ENCODE results near the gene CRACR2A.

The CRACR2A gene

DNA sequence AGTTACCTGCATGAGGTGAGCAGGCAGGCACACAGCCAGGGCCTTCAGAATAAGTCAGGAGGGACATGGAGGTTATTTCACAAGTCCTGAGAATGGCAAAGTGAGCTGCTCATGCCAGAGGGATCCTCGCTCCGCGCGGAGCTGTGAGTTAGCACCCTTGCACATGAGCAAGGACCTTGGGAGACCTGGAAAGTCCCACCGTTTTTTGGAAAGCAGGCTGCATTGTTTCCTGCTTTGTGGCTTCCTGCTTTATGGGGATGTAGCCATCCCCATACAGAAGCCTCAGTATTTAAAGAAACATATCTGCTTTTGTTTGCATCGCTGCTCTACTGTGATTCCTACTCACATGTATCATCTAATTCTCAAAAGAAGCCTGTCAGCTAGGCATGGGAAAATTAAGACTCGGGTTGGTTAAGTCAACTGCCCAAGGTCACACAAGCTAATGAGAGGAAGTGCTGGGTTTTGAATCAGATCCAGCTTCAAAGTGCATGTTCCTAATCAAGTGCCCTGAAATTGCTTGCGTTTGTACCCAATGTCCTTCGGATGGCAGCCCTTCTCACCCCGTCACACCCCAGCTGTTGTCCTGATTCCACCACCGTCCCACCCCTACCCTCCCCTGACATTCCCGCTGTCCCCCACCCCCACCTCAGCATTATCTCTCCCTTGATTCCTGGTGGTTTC lies 106.2 kb downstream of the CRACR2A start:
- DNase-seq = no peak

DNA sequence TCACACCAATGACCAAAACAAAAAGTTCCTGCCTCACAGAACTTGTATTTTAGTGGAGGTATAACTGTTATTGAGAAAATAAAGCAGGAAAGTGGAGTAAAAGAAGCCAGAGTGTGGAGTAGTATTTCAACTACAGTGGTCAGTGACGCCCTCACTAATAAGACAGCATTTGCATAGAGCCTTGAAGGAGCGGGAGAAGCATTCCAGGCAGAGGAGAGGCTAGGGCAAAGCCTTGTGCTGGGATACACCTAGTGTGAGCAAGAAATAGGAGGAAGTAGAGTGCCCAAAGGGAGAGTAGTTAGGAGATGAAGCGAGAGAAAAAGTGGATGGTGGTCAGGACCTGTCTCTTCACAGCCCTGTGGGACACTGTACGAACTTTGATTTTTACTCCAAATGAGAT lies 107.8 kb downstream of the CRACR2A start:
- no peak for DNase-seq

DNA sequence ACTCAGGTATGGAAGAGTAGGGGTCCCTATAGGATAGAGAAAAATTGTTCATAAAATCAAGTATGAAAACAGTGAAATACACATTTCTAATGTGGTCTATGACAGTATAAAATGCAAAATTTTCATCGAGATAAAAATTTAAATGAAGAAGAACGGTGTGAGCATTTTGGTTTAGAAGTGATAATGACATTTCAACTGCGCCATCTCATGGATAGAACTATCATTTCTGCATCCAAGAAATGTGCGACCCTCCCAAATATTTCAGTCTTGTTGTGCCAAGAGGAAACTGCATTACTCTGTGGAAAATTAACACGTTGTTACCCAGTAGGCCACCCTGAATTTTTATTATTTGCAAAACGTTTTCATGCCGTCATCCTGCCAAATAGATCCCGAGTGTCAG lies 108.8 kb downstream of the CRACR2A start:
- no peak for DNase-seq

DNA sequence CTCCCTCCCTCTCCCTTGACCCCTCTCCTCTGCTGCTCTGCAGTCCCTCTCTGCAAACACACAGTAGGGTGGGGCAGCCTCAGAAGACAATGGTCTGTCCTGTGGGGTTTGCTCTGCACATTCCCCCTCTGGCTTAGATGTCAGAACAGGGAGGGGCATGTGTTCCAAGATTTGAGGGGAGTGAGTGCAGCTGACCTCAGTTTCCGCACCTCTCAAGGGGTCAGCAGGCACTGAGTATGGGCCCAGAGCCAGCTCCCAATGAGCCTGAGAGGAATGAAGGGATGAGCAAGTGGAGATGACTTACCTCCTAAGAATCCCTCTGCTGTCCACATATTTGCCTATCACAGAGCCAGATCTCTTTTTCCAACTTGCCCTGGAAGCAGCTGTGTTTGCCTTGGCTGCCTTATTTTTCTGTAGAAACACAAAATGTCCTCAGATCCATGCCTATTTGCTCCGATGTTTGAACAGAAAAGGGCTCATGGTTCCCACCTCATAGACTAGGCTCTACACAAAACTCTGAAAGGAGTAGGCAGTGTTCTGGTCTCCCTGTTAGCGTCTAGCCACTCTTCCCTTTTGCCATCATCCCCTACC lies 111.4 kb downstream of the CRACR2A start:
- DNase-seq = no peak

DNA sequence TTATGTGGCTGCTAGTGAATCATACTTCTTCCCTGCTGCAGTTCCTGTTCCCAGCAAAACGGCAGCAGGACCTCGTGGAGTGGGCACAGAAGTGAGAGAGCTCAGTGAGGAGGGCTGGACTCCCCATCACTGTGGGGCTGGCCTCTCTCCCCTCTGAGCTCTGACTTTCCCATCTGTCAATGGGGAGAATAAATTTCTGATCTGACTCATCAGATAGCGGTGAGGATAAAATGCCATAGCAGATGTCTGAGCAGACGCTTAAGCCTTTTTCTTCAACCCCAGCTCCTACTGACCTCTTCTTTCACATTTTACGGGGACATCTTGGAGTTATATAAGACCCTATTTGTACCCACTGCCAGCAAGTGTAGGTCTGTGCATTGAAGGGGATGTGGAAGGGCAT lies 116.6 kb downstream of the CRACR2A start:
- no peak for DNase-seq

- no peak for DNase-seq
Observed at GRCh38 chr12:3634348-3634747, 118.6 kb downstream of the CRACR2A start.

- no peak for DNase-seq
Observed at GRCh38 chr12:3633396-3633795, 119.5 kb downstream of the CRACR2A start.

DNA sequence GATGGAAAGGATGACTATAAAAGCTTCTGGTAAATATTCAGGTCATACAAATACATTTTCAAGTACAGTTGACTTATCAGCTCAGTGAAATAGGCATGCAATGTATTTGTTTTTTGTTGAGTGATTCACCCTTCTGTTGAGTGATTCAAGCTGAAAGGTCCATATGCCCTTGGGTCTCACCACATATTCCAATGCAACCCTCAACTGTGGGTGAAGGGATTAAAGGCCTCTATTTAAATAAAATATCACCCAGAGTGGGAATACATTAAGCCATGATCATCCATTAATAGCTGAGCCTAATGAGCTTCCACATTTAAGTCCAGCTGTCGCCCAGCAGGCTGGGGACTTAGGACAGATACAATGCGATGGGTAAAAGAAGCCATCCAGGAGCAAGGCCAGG lies 120.2 kb downstream of the CRACR2A start:
- no peak for DNase-seq

DNA sequence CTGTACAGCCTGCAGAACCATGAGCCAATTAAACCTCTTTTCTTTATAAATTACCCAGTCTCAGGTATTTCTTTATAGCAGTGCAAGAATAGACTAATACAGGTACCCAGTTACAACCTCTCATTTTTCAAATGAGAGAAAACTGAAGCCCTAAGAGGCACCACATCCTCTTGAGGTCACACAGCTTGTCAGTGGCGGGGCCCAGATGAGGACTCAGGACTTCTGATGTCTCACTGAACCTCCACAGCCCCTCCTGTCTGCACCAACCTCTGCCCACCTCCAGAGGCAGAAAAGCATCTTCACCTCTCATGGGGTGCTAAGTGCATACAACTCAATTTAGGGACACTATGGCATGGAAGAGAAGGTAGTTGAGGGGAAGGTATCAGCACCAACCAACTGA lies 120.7 kb downstream of the CRACR2A start:
- DNase-seq = no peak

GRCh38 chr12:3631759-3632158 lies 121.2 kb downstream of the CRACR2A start:
- DNase-seq = no peak

DNA sequence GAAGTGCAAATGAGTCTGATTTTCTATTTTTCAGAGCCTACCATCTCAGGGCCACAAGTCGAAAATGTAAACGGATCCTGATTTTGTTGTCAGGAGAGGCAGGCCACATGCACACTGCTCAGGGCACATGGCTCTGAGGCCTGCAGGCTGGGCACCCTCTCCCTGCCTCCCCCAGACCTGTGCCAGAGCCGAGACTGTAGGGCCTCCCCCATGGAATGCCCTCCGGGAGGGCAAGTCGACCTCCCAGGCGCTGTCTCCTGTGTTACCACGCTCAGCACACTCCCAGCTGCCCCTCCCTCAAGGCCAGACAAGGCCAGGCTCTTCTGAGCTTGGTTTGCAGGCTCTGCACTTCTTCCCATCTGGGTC lies 121.7 kb downstream of the CRACR2A start:
- DNase-seq = no peak

- DNase-seq = no peak
Observed at GRCh38 chr12:3630621-3631271, 122.2 kb downstream of the CRACR2A start.

- no peak for DNase-seq
Observed at GRCh38 chr12:3630111-3630510, 122.8 kb downstream of the CRACR2A start.

DNA sequence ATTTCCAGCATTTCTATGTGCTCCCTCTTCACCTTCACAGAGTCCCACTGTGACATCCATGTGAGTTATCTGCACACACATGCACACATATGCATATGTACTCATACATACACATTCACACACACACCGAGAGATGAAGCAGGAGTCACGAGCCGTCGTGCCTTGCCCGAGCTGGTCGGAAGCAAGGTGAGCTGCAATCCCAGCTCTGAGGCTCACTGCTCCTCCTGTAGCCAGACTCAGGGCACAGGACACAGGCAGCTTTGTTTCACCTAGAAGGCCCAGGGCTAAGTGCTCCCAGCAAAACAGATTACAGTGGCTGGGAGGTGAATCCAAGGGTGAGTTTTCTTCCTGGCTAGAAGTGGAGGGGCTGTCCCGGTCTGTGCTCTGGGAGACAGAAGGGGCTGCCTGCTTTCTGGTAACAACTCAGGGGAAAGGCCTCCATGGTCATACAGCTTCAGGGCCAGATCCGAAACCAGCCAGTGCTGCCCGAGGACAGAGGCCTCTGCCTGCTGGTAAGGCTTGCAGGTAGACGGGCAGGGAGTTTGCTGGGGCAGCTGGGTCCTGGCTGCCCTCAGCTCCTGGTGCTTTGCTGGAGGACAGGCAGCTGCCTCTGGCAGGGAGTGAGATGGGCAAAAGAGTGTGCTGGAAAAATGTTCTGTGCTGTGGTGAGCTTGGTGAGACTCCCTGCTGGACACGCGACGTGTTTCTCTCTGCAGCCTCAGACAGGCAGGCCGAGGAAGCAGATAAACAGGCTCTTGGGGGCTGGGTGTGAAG lies 123.7 kb downstream of the CRACR2A start:
- no peak for DNase-seq

DNA sequence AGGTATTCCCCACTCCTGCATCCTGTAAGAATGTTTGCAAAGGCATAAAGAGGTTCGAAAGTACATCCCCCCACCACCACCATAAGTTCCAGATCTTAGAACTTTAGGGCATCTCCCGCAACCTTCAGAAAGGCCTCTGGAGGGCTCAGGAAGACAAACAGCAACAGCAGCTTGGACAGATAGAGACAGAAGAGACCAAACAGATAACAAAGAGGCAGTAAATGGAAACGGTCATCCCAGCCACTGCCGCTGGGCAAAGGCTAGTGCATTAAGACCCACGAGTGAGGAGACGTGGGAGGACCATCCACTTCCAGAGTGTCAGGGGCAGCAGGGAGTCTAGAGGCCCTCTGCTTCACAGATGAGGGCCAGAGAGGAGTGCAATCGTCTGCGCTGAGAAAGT lies 124.3 kb downstream of the CRACR2A start:
- DNase-seq = no peak

DNA sequence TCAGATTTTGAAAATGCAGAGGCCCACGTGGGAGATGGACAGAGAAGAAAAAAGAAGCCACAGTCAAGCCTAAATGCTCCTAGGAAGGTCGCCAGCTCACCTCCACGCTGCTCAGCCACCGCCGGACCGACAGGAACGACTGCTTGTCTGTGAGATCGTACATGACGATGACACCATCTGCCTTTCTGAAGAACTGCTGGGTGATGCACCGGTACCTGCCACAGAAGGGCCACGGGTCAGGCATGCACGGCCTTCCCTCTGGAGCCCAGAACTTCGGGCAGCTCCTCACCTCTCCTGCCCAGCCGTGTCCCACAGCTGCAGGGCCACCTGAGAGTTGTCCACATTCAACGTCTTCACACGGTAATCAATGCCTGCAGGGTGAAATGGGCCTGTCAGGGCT lies 125.6 kb downstream of the CRACR2A start:
- DNase-seq = no peak

GRCh38 chr12:3624273-3624672 lies 128.6 kb downstream of the CRACR2A start:
- DNase-seq = no peak

GRCh38 chr12:3622822-3623690 lies 129.9 kb downstream of the CRACR2A start:
- no peak for DNase-seq

GRCh38 chr12:3622021-3622821 lies 130.7 kb downstream of the CRACR2A start:
- DNase-seq = no peak

- DNase-seq = no peak
Observed at GRCh38 chr12:3620856-3621255, 132.1 kb downstream of the CRACR2A start.

DNA sequence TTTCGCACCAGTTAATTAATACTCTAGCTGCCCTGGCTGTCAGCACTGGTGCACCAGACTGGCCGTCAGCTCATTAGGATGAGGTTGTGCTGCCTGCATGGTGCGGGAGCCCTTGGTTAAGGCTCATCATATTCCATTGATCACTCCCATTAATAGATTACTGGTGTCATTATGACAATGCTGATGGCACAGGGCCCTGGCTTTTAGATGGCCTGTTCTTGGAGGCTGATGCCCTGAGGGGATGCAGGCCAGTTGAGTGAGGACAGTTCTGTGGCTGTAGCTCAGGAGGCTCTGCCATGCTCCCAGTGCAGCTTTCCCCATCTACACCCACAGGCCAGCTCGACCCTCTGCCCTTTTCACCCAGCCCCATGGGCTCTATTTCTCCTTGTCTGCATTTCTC lies 135.3 kb downstream of the CRACR2A start:
- DNase-seq = no peak

DNA sequence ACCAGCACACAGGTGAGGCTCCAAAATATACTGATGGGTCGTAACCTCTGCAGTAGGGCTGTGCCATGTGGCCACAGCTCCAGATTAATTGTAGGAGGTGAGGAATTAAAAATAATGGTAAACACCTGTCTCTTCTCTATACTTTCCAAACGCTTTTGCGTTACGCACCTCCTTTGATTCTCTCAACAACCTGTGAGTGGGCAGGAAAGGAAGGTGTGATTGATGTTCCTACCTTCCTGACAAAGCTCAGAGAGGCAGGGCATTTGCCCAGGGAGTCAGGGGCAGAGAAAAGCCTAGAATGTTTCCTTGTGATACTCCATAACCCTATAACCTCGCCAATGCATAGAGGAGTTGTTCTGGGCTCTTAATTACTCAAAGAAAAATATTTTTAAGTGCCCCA lies 137.0 kb downstream of the CRACR2A start:
- no peak for DNase-seq
